ENCODE measurements around the gene NDE1. TPM values are rescaled to one million over a fixed set of nuclear protein-coding genes. Genes with fewer than 3 reads are reported as not detected.
A peak's percentile ranks its signal among the peaks of the same experiment; 100 is the strongest.

Gene NDE1
- total and polyA plus RNA-seq, 2 of the 8 experiments (the other 6 are each of a cell fraction or from before 2014, with no cell fraction given) = 13.3 to 41.3 TPM

GRCh38 chr16:15604460-15605440 is 45.3 kb upstream of the NDE1 start:
- no peak overlapping the region for H3K23ac ChIP-seq (ENCODE audit: insufficient read length)
- H3K4me2 ChIP-seq (ENCODE audit: insufficient read depth in 1 of 2, low read depth in 2 of 2, low read length in 2 of 2) = no peak overlapping the region
- H3K14ac ChIP-seq (ENCODE audit: insufficient read length) = no peak overlapping the region
- H2AFZ ChIP-seq (ENCODE audit: low read length) = no peak overlapping the region
- WGBS, 2 experiments (ENCODE audit: extremely low coverage in 1 of 2, insufficient coverage in 1 of 2, insufficient read length in 1 of 2, insufficient replicate concordance in 2 of 2, low coverage in 1 of 2, low lambda C conversion rate in 2 of 2, missing lambda C conversion rate in 1 of 2) = 88% methylated on average over 14 of the region's 14 CpGs; no CpG with 5 or more reads in 1 of the 2 experiments
- H4K8ac ChIP-seq (ENCODE audit: extremely low read depth, insufficient read depth, low read length) = no peak overlapping the region
- H2AK5ac ChIP-seq (ENCODE audit: low read depth, low read length) = no peak overlapping the region
- H4K20me1 ChIP-seq (replicated peaks in 1 of 2; ENCODE audit: control insufficient read depth in 1 of 2, insufficient read depth in 2 of 2, low read length in 2 of 2) = peaks cover 0 to 3% of the 10 kb centered on the region in 2 experiments
- FAIRE-seq (no peak), DNase-seq (ENCODE audit: low read depth in 1 of 2, low spot score in 2 of 2) (no peak)
- no peak overlapping the region for H3K4me3 ChIP-seq (ENCODE audit: extremely low read depth in 1 of 4, insufficient read depth in 2 of 4, low read depth in 3 of 4, low read length in 4 of 4)
- H3K79me1 ChIP-seq (ENCODE audit: low read depth, low read length) = no peaks in the 10 kb centered on the region
- H2BK120ac ChIP-seq (replicated peaks; ENCODE audit: low read depth, low read length) = no peak overlapping the region
- CTCF ChIA-PET (ENCODE audit: partially characterized antibody) = interaction anchor here (1.5 kb wide), 1 partner anchor 9 kb away, joined by 3 read pairs; no protein-coding TSS in a partner anchor
- H3K9me3 ChIP-seq (ENCODE audit: insufficient read depth in 2 of 2, low read depth in 1 of 2, low read length in 1 of 2) = no peaks in the 10 kb centered on the region
- H3K18ac ChIP-seq (ENCODE audit: extremely low read depth, low read length) = no peak overlapping the region
- H3K36me3 ChIP-seq (ENCODE audit: control insufficient read depth in 2 of 4, insufficient read depth in 4 of 4, low read length in 3 of 4) = peaks cover 13 to 30% (median 24%) of the 10 kb centered on the region in 4 experiments; a peak in 7 of 8 replicates
- no peaks in the 10 kb centered on the region for H3K23me2 ChIP-seq (ENCODE audit: low read depth, low read length)
- H3K27me3 ChIP-seq (replicated peaks in 1 of 4; ENCODE audit: control insufficient read depth in 3 of 4, extremely low read depth in 1 of 4, insufficient read depth in 3 of 4, low read length in 3 of 4) = no peaks in the 10 kb centered on the region
- no peak overlapping the region for H4K91ac ChIP-seq (replicated peaks; ENCODE audit: insufficient read length, low read length)
- POLR2A ChIA-PET (ENCODE audit: partially characterized antibody) = no interaction called here
- no peak overlapping the region for H3K27ac ChIP-seq (ENCODE audit: low read depth, low read length)
- H2BK15ac ChIP-seq (ENCODE audit: low read length) = no peak overlapping the region
- no peak overlapping the region for H2BK12ac ChIP-seq (ENCODE audit: low read depth, low read length)
- H3K9ac ChIP-seq (replicated peaks in 1 of 4; ENCODE audit: extremely low read depth in 1 of 4, low read depth in 3 of 4, low read length in 3 of 4) = no peak overlapping the region
- no peaks in the 10 kb centered on the region for H3K79me2 ChIP-seq (ENCODE audit: control insufficient read depth in 1 of 2, insufficient read depth in 2 of 2, low read length in 2 of 2)
- no peak overlapping the region for H3K56ac ChIP-seq (replicated peaks; ENCODE audit: insufficient read length, low read depth, low read length)
- no peak overlapping the region for H2BK20ac ChIP-seq (ENCODE audit: low read length)
- H3K4ac ChIP-seq (replicated peaks; ENCODE audit: insufficient read length, low read depth, low read length) = no peak overlapping the region
- TF ChIP-seq TEAD4 (IDR thresholded peaks at IDR 0.05; ENCODE audit: low read depth, low read length) (no peak), EGR1 (IDR thresholded peaks at IDR 0.05; ENCODE audit: borderline replicate concordance, low read depth, low read length) (no peak)
- no peak overlapping the region for H4K5ac ChIP-seq (ENCODE audit: insufficient read length, low read depth, low read length)
- peaks cover 0 to 3% (median 2%) of the 10 kb centered on the region in 4 experiments; a peak in 3 of 7 replicates for H3K4me1 ChIP-seq (replicated peaks in 1 of 4; ENCODE audit: control insufficient read depth in 3 of 4, insufficient read depth in 4 of 4, low read length in 3 of 4)
- H2BK5ac ChIP-seq (ENCODE audit: low read depth, low read length) = peak overlapping the region; percentile 63; the same call in 1 of the 2 replicates

All from H1 (cell line).